ENCODE results near the gene GLG1.
"Not testable (repeated sequence)": the region's sequence is repeated elsewhere in the genome, so short reads cannot be mapped to it uniquely, and the experiment has no call there.

GRCh38 chr16:74421482-74421785 lies 185.5 kb downstream of the GLG1 start:
- not testable (repeated sequence) for TF ChIP-seq CTCF (IDR thresholded peaks at IDR 0.05; ENCODE audit: low read depth, low read length, missing input control); TAF1 (conservative IDR thresholded peaks at IDR 0.05); HNF4A (conservative IDR thresholded peaks at IDR 0.05); RAD21 (IDR thresholded peaks at IDR 0.05); MAX (IDR thresholded peaks at IDR 0.05); ZBTB33 (IDR thresholded peaks at IDR 0.05); SP1 (IDR thresholded peaks at IDR 0.05); RXRA (IDR thresholded peaks at IDR 0.05); GABPA (IDR thresholded peaks at IDR 0.05 in 1 of 2, conservative IDR thresholded peaks at IDR 0.05 in 1 of 2); REST (IDR thresholded peaks at IDR 0.05)
